Peyer's patch (tissue), 4 donors: ENCODE results near the gene BMP2K. TPM values are rescaled to one million over a fixed set of nuclear protein-coding genes. Genes with fewer than 3 reads are reported as not detected.
"Not testable (repeated sequence)": the region's sequence is repeated elsewhere in the genome, so short reads cannot be mapped to it uniquely, and the experiment has no call there.

Experiments
- DNase-seq, 3 donors: peaks; one replicate each; pipeline ENCODE4 v3.0.0-alpha.2; 2017 to 2019
- H3K27ac ChIP-seq, 4 donors: fragments of 200-600 bp; sonication (generic); one replicate each; pipeline ENCODE4 v1.5.1; 2016 to 2019
- H3K27me3 ChIP-seq, 2 donors: fragments of 200-600 bp; sonication (generic); one replicate each; pipeline ENCODE4 v1.5.1; 2019
- H3K36me3 ChIP-seq, 3 donors: fragments of 200-600 bp; sonication (generic); one replicate each; pipeline ENCODE4 v1.5.1; 2016 to 2019
- H3K4me1 ChIP-seq, 4 donors: fragments of 200-600 bp; sonication (generic); one replicate each; pipeline ENCODE4 v1.5.1; 2016 to 2019
- H3K4me3 ChIP-seq, 4 donors: fragments of 200-600 bp; sonication (generic); 1 replicate in 3 of 4; 2 replicates in 1 of 4; pipeline ENCODE4 v1.5.1; 2016 to 2019; ENCODE audit warnings: mild to moderate bottlenecking in 1 of 4
- H3K9me3 ChIP-seq, 4 donors: fragments of 200-600 bp; sonication (generic); one replicate each; pipeline ENCODE4 v1.5.1; 2016 to 2019; ENCODE audit warnings: mild to moderate bottlenecking in 1 of 4
- CTCF ChIP-seq, 6 experiments: fragments of 450-650 bp in 4 of 6; fragments of 200-600 bp in 2 of 6; sonication (generic) in 1 of 6; IDR thresholded peaks; one replicate each; pipeline ENCODE4 v1.5.1; 2017 to 2019; ENCODE audit warnings: antibody characterized with exemption in 6 of 6, mild to moderate bottlenecking in 3 of 6, moderate library complexity in 1 of 6
- POLR2A ChIP-seq, 2 donors: fragments of 450-650 bp; IDR thresholded peaks; one replicate each; pipeline ENCODE4 v1.5.1; 2017; ENCODE audit warnings: antibody characterized with exemption in 2 of 2, mild to moderate bottlenecking in 2 of 2, moderate library complexity in 2 of 2
- total RNA-seq, 4 donors: library from RNA; depleted of rRNA; stranded (reverse); fragments of >200 nt; gene quantifications; one replicate each; pipeline ENCODE4 v1.1.0, GENCODE V29; 2016

Gene BMP2K
- total RNA-seq, 4 donors from 2014 or later: 69.5 to 92.4 (median 78.6) TPM

- Histone ChIP-seq H3K4me3 (no peak overlapping the region), H3K36me3 (no peaks in the 10 kb centered on the region), H3K4me1 (peaks cover 0 to 19% (median 0%) of the 10 kb centered on the region in 4 donors), H3K27me3 (no peaks in the 10 kb centered on the region), H3K27ac (no peak overlapping the region), H3K9me3 (no peaks in the 10 kb centered on the region)
- TF ChIP-seq POLR2A (IDR thresholded peaks at IDR 0.05) (no peak), CTCF (IDR thresholded peaks at IDR 0.05) (no peak)
- DNase-seq: peak in 1 of 3 donors; percentile 65
Observed at GRCh38 chr4:78902298-78902697, 126.1 kb downstream of the BMP2K start.

GRCh38 chr4:78904143-78904542 lies 128.0 kb downstream of the BMP2K start:
- Histone ChIP-seq H3K4me3 (no peak overlapping the region), H3K27me3 (no peaks in the 10 kb centered on the region), H3K4me1 (peaks cover 0 to 19% (median 0%) of the 10 kb centered on the region in 4 donors), H3K9me3 (no peaks in the 10 kb centered on the region), H3K36me3 (no peaks in the 10 kb centered on the region), H3K27ac (no peak overlapping the region)
- no peak for DNase-seq
- no peak for TF ChIP-seq POLR2A (IDR thresholded peaks at IDR 0.05)
- no peak for TF ChIP-seq CTCF (IDR thresholded peaks at IDR 0.05)

DNA sequence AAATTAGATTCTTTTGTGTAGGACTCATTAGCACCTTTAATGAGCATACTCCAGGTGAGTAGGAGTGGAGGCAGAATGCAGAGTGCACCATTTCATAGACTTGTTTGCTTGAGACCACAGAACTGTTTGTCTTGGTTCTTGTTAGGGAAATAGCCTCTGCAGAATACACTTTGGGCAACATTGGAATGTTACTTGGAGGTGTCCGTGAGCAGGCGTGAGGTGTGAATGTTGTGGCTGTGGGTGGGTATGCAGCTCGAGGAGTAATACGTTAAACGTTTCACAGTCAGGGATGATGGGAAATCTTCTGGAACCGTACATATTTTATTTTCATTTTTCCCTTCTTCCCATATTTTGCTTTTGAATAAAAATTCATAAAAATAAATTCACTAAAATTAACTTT lies 131.5 kb downstream of the BMP2K start:
- Histone ChIP-seq H3K4me3 (no peak overlapping the region), H3K36me3 (peaks cover 0 to 15% (median 0%) of the 10 kb centered on the region in 3 donors), H3K27me3 (no peaks in the 10 kb centered on the region), H3K9me3 (no peaks in the 10 kb centered on the region), H3K27ac (no peak overlapping the region), H3K4me1 (peaks cover 0 to under 1% (median 0%) of the 10 kb centered on the region in 4 donors)
- DNase-seq: no peak
- TF ChIP-seq CTCF (IDR thresholded peaks at IDR 0.05) (no peak), POLR2A (IDR thresholded peaks at IDR 0.05) (no peak)

DNA sequence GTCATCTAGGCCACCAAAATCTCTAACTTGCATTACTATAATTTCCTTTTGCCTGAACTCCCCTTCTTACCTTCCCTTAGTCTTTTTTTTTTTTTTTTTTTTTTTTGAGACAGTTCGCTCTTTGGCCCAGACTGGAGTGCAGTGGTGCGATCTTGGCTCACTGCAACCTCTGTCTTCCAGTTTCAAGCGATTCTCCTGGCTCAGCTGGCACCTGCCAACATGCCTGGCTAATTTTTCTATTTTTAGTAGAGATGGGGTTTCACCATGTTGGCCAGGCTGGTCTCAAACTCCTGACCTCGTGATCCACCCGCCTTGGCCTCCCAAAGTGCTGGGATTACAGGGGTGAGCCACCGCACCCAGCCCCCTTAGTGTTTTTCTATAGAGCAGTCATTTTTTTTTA lies 132.8 kb downstream of the BMP2K start:
- not testable (repeated sequence) for H3K27me3 ChIP-seq, H3K27ac ChIP-seq, DNase-seq, H3K9me3 ChIP-seq, H3K4me1 ChIP-seq, H3K4me3 ChIP-seq
- peaks cover 0 to 18% (median 0%) of the 10 kb centered on the region in 3 donors for H3K36me3 ChIP-seq

- no peak overlapping the region for H3K4me3 ChIP-seq
- no peaks in the 10 kb centered on the region for H3K4me1 ChIP-seq
- H3K36me3 ChIP-seq: peaks cover 0 to 18% (median 0%) of the 10 kb centered on the region in 3 donors
- no peak overlapping the region for H3K27ac ChIP-seq
- no peaks in the 10 kb centered on the region for H3K27me3 ChIP-seq
- no peaks in the 10 kb centered on the region for H3K9me3 ChIP-seq
- DNase-seq: no peak
- TF ChIP-seq POLR2A (IDR thresholded peaks at IDR 0.05): no peak
- no peak for TF ChIP-seq CTCF (IDR thresholded peaks at IDR 0.05)
Observed at GRCh38 chr4:78910612-78911011, 134.5 kb downstream of the BMP2K start.

DNA sequence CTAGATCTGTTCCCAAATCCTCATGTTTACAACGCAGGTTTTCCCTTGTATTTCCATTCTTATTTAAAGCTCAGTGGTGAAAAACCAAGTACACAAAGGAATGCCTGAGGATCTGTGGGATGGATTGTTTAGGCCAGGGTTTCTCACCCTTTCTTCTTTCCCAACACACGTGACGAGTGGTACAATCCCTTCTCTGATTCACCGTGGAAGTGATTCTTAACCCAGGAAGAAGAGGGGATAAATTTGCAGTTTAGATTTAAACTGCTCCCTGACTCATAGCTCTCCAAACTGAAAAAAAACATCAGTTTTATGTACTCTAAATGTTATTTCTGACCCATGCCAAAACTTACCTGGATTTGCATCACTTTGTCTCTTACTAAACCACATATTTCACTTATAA lies 146.1 kb downstream of the BMP2K start:
- no peaks in the 10 kb centered on the region for H3K27me3 ChIP-seq
- no peaks in the 10 kb centered on the region for H3K9me3 ChIP-seq
- H3K27ac ChIP-seq: no peak overlapping the region
- H3K36me3 ChIP-seq: peaks cover 0 to 10% (median 0%) of the 10 kb centered on the region in 3 donors
- DNase-seq: no peak
- TF ChIP-seq POLR2A (IDR thresholded peaks at IDR 0.05): no peak
- TF ChIP-seq CTCF (IDR thresholded peaks at IDR 0.05): no peak
- no peak overlapping the region for H3K4me3 ChIP-seq
- no peaks in the 10 kb centered on the region for H3K4me1 ChIP-seq
